Neural progenitor cell (in vitro differentiated cells): ENCODE data around the gene SBF2.

Experiments used
- CTCF ChIP-seq: fragments of 200-600 bp; sonication (generic); IDR thresholded peaks from 2 replicates; pipeline ENCODE4 v1.5.1; 2017; ENCODE audit warnings: antibody characterized with exemption, mild to moderate bottlenecking
- EZH2phosphoT487 ChIP-seq: fragments of 200-600 bp; sonication (generic); IDR thresholded peaks from 2 replicates; pipeline ENCODE4 v1.6.1; 2017; ENCODE audit warnings: antibody characterized with exemption

GRCh38 chr11:10012068-10012467, 282.0 kb downstream of the SBF2 start:
- TF ChIP-seq EZH2phosphoT487 (no peak), CTCF (no peak)
